HEK293T (cell line): ENCODE data around the gene C6.

Source experiments
- FOXK2 ChIP-seq: fragments of 450-650 bp; IDR thresholded peaks from 2 replicates; pipeline ENCODE4 v1.6.1; 2016; ENCODE audit warnings: mild to moderate bottlenecking
- FOXM1 ChIP-seq: fragments of 450-650 bp; IDR thresholded peaks from 2 replicates; pipeline ENCODE4 v1.6.1; 2017; ENCODE audit warnings: mild to moderate bottlenecking, borderline replicate concordance
- TARDBP ChIP-seq: fragments of 450-650 bp; IDR thresholded peaks from 2 replicates; pipeline ENCODE4 v1.6.1; 2016
- ZNF384 ChIP-seq: fragments of 450-650 bp; IDR thresholded peaks from 2 replicates; pipeline ENCODE4 v1.6.1; 2016

GRCh38 chr5:41193456-41194205, 19.7 kb downstream of the C6 start:
- no peak for TF ChIP-seq FOXK2
- TF ChIP-seq ZNF384: no peak
- no peak for TF ChIP-seq FOXM1
- TF ChIP-seq TARDBP: no peak
